ENCODE results near the gene GADL1. TPM values are rescaled to one million over a fixed set of nuclear protein-coding genes. Genes with fewer than 3 reads are reported as not detected.

Gene GADL1
- total RNA-seq, 1 experiment from 2014 or later, result 0.09 TPM

- peak overlapping the region; percentile 11 for H2BK20ac ChIP-seq (ENCODE audit: low read depth, low read length, poor library complexity, severe bottlenecking)
- peaks cover 18% of the 10 kb centered on the region for H3K9me3 ChIP-seq (ENCODE audit: control insufficient read depth, low read depth, low read length)
- H2BK12ac ChIP-seq (ENCODE audit: insufficient read length, low read depth, low read length), result no peak overlapping the region
- Mint-ChIP-seq H3K27ac (peak overlapping the region in 1 of 3 experiments; percentile 73; a peak in 1 of 7 replicates), H3K4me1 (peaks cover 31% of the 10 kb centered on the region in 2 experiments), H3K9me3 (peaks cover 38 to 50% of the 10 kb centered on the region in 2 experiments), H3K27me3 (ENCODE audit: low read depth) (no peaks in the 10 kb centered on the region; the same call in 1 of the 2 replicates), H3K4me3 (no peak overlapping the region), H3K36me3 (ENCODE audit: insufficient read depth in 1 of 3, low read depth in 3 of 3) (peaks cover 48 to 54% (median 51%) of the 10 kb centered on the region in 3 experiments)
- H2BK120ac ChIP-seq (ENCODE audit: low read depth, low read length, poor library complexity, severe bottlenecking), result no peak overlapping the region
- H3K14ac ChIP-seq (ENCODE audit: insufficient read depth, low read length), result no peak overlapping the region
- no peak overlapping the region for H4K91ac ChIP-seq (ENCODE audit: insufficient read length, low read depth, low read length)
- no peak overlapping the region for H3K23ac ChIP-seq (ENCODE audit: insufficient read length, low read depth, low read length)
- DNase-seq, result no peak
- H3K56ac ChIP-seq (ENCODE audit: insufficient read length, low read depth, low read length), result no peak overlapping the region
- no peak overlapping the region for H4K5ac ChIP-seq (ENCODE audit: insufficient read length, low read depth, low read length)
- H4K8ac ChIP-seq (replicated peaks; ENCODE audit: insufficient read length, low read depth, low read length), result no peak overlapping the region
- H2BK15ac ChIP-seq (ENCODE audit: low read depth, low read length), result no peak overlapping the region
- H2BK5ac ChIP-seq (ENCODE audit: insufficient read length, low read length), result no peak overlapping the region
- no peak overlapping the region for H3T11ph ChIP-seq (ENCODE audit: low read length)
- WGBS (ENCODE audit: extremely low coverage, insufficient read length, low lambda C conversion rate), result no CpG with 5 or more reads among the region's 2 CpGs
- H2AK5ac ChIP-seq (ENCODE audit: insufficient read length, low read length), result no peak overlapping the region
- H3K9ac ChIP-seq (ENCODE audit: extremely low read depth, insufficient read length, low read length), result no peak overlapping the region
- no peak overlapping the region for H3K18ac ChIP-seq (ENCODE audit: insufficient read length, low read depth, low read length)
- no peak for TF ChIP-seq CTCF (conservative IDR thresholded peaks at IDR 0.05)
- no peaks in the 10 kb centered on the region for H4K20me1 ChIP-seq (ENCODE audit: control insufficient read depth, insufficient read depth, insufficient read length)
- H3K4me1 ChIP-seq (ENCODE audit: insufficient read depth, low read length), result peaks cover 5% of the 10 kb centered on the region
- H2AFZ ChIP-seq (ENCODE audit: low read length), result no peak overlapping the region
- H3K4me2 ChIP-seq (ENCODE audit: insufficient read depth, insufficient read length, low read length), result no peak overlapping the region
- H3K4ac ChIP-seq (ENCODE audit: low read depth, low read length), result no peak overlapping the region
- no peaks in the 10 kb centered on the region for H3K79me2 ChIP-seq (ENCODE audit: insufficient read depth, low read length)
- no peaks in the 10 kb centered on the region for H3K79me1 ChIP-seq (ENCODE audit: insufficient read depth, low read depth, low read length, poor library complexity, severe bottlenecking)
- no peaks in the 10 kb centered on the region for H3K27me3 ChIP-seq (ENCODE audit: insufficient read depth, low read length)
- no peaks in the 10 kb centered on the region for H3K23me2 ChIP-seq (ENCODE audit: insufficient read length, low read depth, low read length, poor library complexity, severe bottlenecking)
- H3K27ac ChIP-seq (ENCODE audit: insufficient read length, low read depth, low read length), result no peak overlapping the region
These were observed 191.5 kb downstream of the GADL1 start for GRCh38 chr3:30702828-30703397.

Measured in H9 (cell line).